G401.6 (cell line): ENCODE measurements around the gene SLC6A17.

Experiments used
- FAIRE-seq: peaks from 2 replicates; lab custom pipeline; 2012; peaks lifted over from hg19 to GRCh38; lab: Jason Lieb, UNC

The SLC6A17 gene

GRCh38 chr1:110223127-110223526 is 72.8 kb downstream of the SLC6A17 start:
- no peak for FAIRE-seq

DNA sequence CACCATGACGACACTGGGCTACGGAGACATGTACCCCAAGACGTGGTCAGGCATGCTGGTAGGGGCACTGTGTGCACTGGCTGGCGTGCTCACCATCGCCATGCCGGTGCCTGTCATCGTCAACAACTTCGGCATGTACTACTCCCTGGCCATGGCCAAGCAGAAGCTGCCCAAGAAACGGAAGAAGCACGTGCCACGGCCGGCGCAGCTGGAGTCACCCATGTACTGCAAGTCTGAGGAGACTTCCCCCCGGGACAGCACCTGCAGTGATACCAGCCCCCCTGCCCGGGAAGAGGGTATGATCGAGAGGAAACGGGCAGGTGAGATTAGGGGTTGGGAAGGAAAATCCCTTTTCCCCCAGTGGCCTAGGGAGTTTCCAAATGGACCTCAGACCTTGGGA is 73.3 kb downstream of the SLC6A17 start:
- FAIRE-seq, result no peak

- FAIRE-seq, result no peak
These were observed 74.1 kb downstream of the SLC6A17 start for GRCh38 chr1:110224240-110224995.

DNA sequence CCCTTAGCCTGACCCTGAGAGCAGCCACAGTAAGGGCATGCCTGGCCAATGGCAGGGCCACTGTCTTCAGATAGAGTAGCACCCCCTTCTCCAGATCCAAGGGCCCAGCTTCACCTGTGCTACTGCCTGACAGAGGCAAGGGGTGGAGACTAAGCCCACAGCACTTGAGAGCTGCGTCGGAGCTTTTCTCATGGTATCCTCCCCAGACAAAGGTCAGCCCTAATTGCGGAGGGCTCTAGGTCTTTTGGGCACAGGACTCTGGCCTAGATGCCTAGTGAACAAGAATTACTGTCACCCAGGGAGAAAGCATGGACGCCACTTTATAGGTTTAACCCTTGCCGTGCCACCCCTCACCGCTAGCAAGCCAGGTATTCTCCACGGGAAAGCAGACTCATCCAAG is 74.9 kb downstream of the SLC6A17 start:
- FAIRE-seq, result no peak

GRCh38 chr1:110225756-110226404 is 75.6 kb downstream of the SLC6A17 start:
- no peak for FAIRE-seq

- no peak for FAIRE-seq
These were observed 77.5 kb downstream of the SLC6A17 start for GRCh38 chr1:110227774-110228173.

DNA sequence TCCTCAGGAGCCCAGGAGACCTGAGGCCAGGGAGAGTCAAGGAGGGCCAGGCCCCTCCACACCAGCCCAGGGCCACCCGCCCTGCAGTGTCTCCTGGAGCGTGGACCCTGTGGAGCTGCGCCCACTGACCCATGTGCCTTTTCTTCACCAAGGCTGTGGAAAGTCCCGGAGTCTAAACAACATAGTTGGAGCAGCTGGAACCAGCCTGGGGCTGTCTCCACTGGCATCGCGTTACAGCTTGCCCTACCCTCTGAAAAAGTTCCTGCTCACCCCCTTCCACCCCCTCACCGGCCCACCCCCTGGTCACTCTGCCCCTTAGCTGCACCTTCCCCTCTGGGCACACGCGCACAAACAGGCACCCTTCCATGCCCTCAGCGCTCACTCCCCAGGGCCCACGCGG is 78.1 kb downstream of the SLC6A17 start:
- no peak for FAIRE-seq

DNA sequence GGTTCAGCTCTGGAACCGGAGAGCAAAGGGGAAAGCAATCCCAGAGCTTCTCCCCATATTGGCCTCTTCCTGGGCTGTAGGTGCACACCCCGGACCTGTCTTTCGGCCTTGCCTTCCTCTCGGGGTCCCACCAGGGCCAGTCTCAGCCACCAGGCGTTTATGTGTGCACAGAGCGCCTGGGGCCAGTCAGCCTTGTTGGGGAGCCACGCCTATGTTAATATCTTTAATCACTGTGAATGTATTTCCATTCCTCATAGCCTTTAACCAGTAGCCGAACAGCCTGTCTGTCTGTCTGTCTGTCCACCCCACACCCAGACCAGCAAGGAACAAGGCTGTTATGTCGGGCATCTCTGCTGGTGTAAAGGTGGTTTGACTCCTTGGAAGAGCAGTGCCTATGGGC is 78.6 kb downstream of the SLC6A17 start:
- no peak for FAIRE-seq

GRCh38 chr1:110229348-110230001 is 79.2 kb downstream of the SLC6A17 start:
- no peak for FAIRE-seq

- no peak for FAIRE-seq
These were observed 80.3 kb downstream of the SLC6A17 start for GRCh38 chr1:110230381-110231199.

GRCh38 chr1:110233861-110234260 is 83.6 kb downstream of the SLC6A17 start:
- no peak for FAIRE-seq

- FAIRE-seq, result no peak
These were observed 84.4 kb downstream of the SLC6A17 start for GRCh38 chr1:110234691-110235090.

- FAIRE-seq, result no peak
These were observed 85.0 kb downstream of the SLC6A17 start for GRCh38 chr1:110235181-110235833.

- FAIRE-seq, result no peak
These were observed 85.8 kb downstream of the SLC6A17 start for GRCh38 chr1:110235834-110236682.

DNA sequence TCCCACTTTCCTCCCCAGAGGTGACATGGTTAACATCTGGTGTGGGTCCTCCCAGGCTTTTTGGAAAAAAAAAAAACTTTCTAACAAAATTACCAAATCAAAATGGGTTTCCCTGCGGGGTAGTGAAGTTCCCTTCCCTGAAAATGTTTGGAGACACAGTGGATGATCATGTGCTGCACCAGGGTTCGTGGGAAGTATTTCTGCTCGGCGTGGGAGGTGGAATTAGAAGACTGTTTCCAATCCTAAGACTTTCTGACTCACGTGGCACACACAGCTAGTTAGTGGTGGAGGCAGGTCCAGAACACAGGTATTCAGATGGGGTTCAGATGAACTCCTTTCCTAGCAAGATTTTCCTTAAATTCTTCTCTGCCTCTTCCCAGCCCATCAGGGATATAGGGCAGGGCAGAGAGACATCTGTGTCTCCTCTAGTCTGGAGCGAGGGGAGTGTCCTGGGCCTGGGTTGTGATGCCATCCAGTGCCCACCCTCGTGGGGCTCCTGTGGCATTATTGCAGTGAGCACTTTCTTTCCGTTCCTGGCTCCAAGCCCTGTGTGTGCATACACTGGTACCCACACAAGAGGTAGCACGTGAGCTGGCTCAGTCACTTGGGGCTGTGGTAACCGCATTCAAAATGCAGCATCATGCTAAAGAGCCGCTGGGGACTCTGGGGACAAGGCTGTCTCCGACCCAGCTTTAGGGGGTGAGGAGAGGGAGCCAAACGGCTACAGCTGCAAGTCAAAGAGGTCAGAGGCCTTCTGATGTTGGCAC is 87.3 kb downstream of the SLC6A17 start:
- no peak for FAIRE-seq

DNA sequence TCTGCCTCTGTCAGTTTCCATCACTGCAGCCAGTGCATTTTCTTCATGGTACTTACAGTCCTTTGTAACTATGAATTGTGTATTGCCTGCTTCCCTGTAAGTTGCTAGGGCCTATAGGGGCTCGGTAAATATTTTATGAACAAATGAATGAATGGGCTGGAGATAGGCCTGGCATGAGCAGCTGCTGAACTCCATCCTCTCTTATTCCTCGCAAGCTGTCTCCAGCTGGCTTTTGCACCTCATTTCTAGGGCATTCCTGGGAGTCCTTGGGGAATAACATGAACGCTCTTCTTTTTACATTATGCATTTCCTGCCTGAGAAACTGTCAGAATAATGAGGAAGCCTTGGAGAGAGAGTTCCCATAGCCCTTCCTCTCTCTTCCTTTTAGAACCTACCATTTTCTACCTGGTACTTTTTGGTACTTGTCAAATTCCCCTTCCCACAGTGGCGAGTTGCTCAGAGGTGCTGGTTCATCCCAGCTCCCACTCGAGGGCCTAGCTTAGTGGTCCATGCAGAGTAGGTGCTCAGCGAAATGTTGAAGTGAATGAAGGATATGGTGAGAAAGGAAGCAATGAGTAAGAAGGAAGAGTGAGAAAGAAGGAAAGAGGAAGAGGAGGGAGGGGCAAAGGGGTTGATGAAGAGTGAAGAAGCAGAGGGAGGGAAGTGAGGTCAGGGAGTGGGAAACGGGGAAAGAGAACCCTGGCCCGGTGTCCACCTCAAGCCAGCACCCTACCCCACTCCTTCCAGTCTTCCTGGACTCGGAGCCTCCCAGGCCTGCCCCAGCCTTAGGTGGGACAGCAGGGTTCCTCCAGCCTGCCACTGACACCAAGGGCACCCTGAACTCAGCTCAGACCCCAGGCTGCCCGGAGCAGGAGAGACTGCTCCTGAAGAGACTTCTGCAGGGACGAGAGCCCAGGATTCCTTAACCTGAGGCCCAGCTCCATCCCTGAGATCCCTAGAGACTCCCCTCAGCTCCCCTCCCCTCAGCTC is 89.4 kb downstream of the SLC6A17 start:
- FAIRE-seq, result no peak

DNA sequence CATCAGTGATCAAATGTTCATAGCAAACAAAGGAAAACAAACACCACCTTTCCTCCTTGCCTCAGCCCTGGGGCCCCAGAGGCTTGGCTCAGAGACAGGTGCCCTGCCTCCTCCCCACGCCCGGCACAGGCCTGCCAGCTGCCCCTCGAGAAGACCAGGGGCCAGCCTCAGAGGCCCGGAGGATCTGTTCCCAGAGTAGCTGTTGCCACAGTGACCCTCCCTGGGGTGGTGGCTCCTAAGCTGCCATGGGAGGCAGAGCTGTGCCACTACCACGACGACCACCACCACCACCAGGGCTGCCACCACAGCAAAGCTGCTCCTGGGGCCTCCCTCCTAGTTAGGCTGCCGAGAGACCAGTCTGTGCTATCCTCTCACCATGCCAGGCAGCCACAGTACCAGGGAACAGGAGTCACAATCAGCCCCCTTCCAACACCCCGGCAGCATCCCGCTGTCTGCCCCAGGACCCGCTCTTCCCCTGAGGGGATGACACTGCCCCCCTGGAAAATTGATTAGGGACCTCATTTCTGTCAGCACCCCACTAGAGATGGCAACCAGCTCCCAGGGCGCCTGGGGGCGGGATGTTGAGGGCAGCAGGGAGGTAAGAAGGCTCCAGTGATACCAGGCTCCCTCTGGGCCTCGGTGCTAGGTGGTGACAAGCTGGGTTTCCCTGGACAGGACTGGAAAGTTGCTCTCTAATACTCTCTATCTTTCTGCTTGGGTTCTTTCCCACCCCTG is 90.3 kb downstream of the SLC6A17 start:
- FAIRE-seq, result no peak

- no peak for FAIRE-seq
These were observed 91.2 kb downstream of the SLC6A17 start for GRCh38 chr1:110241516-110241915.
